Left ventricle myocardium superior (tissue), 1 donor: ENCODE data around the gene MLXIP. TPM values are rescaled to one million over a fixed set of nuclear protein-coding genes. Genes with fewer than 3 reads are reported as not detected.
"Not testable (repeated sequence)": the region's sequence is repeated elsewhere in the genome, so short reads cannot be mapped to it uniquely, and the experiment has no call there.

Experiments used
- ATAC-seq: fragments of 200-7000 bp; cut with Tn5 transposase; one replicate; pipeline ENCODE4 v1.9.1; 2020; ENCODE audit warnings: mild to moderate bottlenecking, moderate library complexity
- DNase-seq: peaks from one replicate; pipeline ENCODE4 v3.0.0-alpha.2; 2020
- intact Hi-C: fragments of 100-400 bp; cut with micrococcal nuclease; formaldehyde crosslinking; loops from one replicate; pipeline ENCODE4 v1.11.0; 2022
- total RNA-seq: library from RNA; stranded (reverse); fragmentation: NEBNext Ultra II Directional; extraction: Animal tissue kit (Norgen Biotek cat#: 25700); gene quantifications from one replicate; pipeline ENCODE4 v1.2.1, GENCODE V29; 2021
- donor health status: DM: no; HTN: yes; CAD: no; lungs with severe emphysema.

MLXIP gene
- total RNA-seq, 1 donor from 2014 or later, result 30.2 TPM

DNA sequence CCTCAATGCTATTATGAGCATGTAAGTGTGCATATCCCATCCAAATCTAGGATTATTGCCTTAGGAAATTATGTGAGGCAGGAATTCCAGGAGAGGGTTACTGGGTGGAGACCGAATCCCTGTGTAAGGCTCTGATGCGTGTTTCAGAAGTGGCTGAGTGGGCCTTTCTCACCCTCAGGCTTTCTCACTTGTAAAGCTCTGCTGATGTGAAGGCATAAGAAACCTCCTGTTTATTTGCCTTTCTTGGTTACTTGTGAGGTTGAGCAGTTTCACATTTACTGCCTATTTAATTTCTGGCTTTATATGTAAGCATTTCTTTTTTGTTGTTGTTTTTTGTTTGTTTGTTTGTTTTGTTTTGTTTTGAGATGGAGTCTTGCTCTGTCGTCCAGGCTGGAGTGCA lies 84.4 kb downstream of the MLXIP start:
- ATAC-seq, result no peak
- DNase-seq, result no peak
- intact Hi-C loops, result no loop called here

DNA sequence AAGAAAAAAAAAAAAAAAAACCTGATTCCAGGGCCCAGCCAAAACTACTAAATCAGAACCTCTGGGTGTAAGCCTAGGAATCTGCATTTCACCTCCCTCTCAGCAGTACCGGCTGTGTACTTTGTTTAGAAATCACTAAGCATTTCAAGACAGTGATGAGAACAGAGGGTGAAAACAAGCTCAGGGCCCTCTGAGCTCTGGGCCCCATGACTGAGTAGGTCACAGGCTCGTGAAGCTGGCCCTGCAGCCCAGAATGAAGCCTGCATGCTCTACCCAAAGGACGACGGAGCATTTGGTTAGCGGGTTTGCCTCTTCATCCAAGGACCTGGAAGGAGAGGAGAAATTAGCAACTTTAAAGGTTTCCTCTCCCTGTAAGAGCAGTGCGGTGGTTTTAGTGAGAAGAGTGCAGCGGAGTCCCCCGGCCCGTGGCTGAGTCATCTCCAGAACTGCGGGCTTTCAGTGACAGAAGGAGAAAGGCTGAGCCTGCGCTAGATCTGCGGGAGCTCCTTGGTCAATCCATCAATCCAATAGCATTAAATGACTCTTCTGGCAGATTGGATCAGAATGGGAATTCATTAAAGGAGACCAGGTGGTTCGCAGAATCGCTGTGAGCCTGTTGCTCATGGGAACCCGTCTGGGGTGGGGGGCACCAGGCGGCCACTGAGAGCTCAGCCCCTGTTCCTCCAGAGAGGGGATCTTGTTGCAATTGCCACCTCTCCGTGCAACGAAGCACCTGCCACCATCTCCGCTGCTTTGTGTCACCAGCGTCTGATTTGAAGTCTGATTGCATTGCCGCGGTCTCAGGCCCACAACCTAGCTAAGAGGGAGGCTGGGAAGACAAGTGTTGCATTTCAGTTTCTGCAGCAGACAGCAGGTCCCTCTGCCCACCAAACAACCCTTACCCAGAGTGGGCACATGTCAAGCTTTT lies 88.1 kb downstream of the MLXIP start:
- DNase-seq, result no peak
- intact Hi-C loops, result no loop called here
- ATAC-seq, result no peak

GRCh38 chr12:122167356-122167925 lies 88.9 kb downstream of the MLXIP start:
- no peak for ATAC-seq
- DNase-seq, result no peak

DNA sequence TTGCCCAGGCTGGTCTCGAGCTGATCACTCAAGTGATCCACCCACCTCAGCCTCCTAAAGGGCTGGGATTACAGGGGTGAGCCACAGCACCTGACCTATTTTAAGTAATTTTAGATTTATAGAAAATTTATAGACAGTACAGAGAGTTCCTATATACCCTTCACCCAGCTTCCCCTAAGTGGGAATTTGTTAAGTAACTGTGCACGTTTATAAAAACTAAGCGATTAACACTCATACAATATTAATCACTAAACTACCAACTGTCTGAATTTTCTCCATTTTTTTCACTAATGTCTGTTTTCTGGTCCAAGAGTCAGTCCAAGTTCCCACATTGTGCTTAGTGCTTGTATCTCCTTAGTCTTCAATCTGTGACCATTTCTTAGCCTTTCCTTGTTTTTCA lies 89.9 kb downstream of the MLXIP start:
- DNase-seq, result no peak
- intact Hi-C loops, result no loop called here
- ATAC-seq, result no peak

More at GRCh38 chr12:122167356-122167925, 88.9 kb downstream of the MLXIP start:
- intact Hi-C loops, result no loop called here

GRCh38 chr12:122171399-122171798 lies 92.8 kb downstream of the MLXIP start:
- ATAC-seq, result no peak

GRCh38 chr12:122172262-122172939 lies 93.8 kb downstream of the MLXIP start:
- ATAC-seq (no peak), DNase-seq (no peak)
- intact Hi-C loops, result no loop called here

More at GRCh38 chr12:122171399-122171798, 92.8 kb downstream of the MLXIP start:
- intact Hi-C loops, result no loop called here
- no peak for DNase-seq

DNA sequence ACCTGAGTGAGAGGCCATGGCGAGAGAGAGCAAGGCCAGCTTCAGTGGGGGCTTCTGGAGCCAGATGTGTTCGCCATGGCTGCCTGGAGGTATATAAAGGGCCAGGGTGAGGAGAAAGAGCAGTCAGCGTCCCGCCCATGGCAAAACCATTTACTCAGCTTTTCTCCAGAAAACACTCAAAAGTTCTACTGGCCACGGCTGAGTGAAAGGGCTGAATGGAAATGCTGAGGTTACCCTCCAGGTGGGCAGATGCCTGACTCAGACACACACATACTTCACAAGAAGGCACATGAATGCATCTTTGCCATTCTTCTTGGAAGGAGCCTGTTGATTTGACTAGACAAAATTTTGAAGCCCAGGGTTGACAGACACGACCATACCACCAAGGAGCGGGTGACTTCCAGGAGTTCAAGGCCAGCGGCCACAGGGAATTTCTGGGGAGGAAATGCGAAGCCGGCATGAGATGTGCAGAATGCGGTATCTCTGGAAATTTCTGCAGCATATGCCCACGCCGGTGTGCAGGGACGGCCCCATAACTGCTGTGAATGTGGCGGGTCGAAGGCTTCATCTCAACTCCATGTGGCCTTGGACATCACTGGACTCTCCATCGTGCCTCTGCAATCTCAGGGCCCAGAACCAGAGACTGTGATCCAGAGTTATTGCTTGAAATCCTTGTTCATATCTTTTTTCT lies 95.7 kb downstream of the MLXIP start, which contains the start of gene IL31:
TSS of gene IL31 (minus strand) at position 67 of the 691 bp plus-strand sequence. CDS start at position 18, 49 bp downstream.
- intact Hi-C loops, result no loop called here
- no peak for ATAC-seq
- no peak for DNase-seq

DNA sequence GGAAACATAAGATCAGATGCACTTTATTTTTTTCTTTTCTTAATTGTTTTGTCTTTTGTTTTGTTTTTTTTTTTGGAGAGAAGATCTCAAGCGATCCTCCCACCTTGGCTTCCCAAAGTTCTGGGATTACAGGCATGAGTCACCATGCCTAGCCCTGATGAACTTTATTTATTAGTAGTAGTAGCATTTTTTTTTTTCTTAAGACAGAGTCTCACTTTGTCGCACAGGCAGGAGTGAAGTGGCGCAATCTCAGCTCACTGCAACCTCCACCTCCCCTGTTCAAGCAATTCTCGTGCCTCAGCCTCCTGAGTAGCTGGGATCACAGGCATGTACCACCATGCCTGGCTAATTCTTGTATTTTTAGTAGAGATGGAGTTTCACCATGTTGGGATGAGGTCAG lies 97.9 kb downstream of the MLXIP start:
- intact Hi-C loops, ATAC-seq, DNase-seq: not testable (repeated sequence)

DNA sequence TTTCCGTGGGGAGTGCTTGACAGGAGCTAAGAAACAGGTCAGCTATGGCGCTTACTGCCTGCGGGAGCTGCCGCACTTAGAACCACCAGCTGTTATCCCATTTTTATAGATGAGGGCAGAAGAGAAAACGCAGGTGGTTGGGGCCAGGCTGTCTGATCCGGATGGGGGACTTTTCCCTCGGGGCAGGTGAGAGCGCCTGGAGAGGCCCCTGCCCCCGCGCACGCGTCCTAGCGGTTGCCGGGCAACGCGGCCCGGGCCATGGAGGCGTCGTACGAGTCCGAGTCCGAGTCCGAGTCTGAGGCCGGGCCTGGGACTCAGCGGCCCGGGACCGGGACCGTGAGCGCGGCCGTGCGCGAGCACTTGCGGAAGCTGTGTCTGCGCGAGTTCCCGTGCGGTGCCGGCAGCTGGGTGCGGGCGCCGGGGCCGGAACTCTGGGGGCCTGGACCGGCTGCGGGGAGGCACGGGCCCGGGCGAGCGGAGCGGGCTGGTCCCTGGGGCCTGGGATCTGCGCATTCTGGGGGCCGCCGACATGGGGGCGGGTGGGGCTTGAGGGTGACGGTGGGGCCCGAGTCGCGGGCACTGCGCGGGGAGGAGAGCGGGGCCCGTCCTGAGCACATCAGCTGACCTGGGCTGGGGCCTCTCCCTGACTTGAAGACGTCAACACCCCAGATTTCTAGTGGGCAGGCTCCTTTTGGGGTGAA lies 104.5 kb downstream of the MLXIP start, which contains the start of gene LRRC43:
TSS of gene LRRC43 (plus strand) at position 237 of the 701 bp plus-strand sequence. CDS start at position 259, 22 bp downstream.
- peak; percentile 63 for DNase-seq
- intact Hi-C loops, result no loop called here
- peak; percentile 83 for ATAC-seq

- ATAC-seq (peak; percentile 15), DNase-seq (no peak)
- intact Hi-C loops, result no loop called here
Observed at GRCh38 chr12:122183588-122183940, 105.0 kb downstream of the MLXIP start.

- ATAC-seq (no peak), DNase-seq (no peak)
- intact Hi-C loops, result no loop called here
Observed at GRCh38 chr12:122184517-122184916, 106.0 kb downstream of the MLXIP start.

- intact Hi-C loops, result no loop called here
- ATAC-seq (no peak), DNase-seq (no peak)
Observed at GRCh38 chr12:122185079-122185478, 106.5 kb downstream of the MLXIP start.

DNA sequence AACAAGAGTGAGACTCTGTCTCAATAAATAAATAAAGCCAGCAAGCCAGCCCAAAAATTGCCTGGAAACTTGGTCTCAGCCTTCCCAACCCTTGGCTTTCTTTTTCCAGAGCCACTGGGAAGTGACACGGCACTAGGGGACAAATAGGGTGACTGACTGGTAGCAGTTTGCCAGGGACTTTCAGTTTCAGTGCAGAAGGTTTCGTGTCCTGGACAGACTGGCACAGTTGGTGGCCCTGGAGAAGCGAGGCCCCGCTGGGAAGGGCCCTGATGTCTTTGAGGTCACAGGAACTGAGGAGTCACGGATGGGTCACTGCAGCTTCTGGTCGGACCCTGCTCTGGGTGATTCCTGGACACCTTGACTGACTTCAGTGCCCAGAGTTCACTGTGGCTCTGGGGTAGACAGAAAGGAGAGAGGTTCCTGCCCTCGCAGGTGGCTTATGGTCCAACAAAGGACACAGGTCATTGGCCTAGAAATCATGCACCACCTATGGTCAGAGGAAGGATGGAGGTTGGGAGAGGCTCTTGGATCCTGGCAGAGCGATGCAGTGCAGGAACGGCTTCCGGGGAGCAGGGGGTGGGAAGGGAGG lies 107.0 kb downstream of the MLXIP start:
- intact Hi-C loops, result no loop called here
- DNase-seq (no peak), ATAC-seq (no peak)

GRCh38 chr12:122187466-122187865 lies 108.9 kb downstream of the MLXIP start:
- no peak for ATAC-seq
- no peak for DNase-seq
- intact Hi-C loops, result no loop called here

DNA sequence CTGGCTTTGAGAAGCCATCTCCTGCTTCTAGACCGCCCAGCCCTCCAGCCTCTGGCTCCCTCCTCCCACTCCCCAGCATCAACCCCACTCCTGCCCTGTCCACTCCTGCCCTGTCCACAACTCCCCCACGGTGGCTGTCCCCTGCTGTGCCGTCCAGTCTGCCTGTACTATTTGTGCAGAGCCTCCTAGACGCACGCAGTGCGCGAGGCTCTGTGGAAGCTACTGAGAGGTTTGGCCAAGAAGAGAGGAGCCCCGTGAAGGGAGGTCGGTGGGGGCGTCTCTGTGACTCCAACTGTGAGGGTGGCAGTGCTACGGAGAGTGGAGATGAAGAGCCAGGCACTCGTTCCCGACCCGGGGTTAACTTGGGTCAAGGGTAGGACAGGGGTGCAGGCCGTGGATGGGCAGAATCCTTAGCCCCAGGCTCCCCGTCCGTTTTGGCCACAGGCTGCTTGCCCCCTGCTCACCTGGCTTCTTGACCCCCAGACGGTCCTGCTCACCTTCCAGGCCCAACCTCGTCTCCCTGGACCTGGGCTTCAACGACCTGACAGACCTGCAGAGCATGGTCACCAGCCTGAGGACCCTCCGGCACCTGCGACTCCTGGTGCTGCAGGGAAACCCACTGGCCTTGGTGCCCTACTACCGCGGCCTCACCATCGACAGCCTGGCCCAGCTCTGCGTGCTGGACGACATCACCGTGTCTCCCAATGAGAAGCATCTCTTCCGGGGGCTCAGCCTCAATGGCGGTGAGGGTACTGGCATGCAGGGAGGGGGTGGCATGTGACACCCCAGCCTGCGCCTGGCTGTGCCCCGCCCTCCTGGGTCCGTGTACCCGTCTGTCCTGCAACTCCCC lies 111.3 kb downstream of the MLXIP start:
- no peak for DNase-seq
- no peak for ATAC-seq
- intact Hi-C loops, result no loop called here

DNA sequence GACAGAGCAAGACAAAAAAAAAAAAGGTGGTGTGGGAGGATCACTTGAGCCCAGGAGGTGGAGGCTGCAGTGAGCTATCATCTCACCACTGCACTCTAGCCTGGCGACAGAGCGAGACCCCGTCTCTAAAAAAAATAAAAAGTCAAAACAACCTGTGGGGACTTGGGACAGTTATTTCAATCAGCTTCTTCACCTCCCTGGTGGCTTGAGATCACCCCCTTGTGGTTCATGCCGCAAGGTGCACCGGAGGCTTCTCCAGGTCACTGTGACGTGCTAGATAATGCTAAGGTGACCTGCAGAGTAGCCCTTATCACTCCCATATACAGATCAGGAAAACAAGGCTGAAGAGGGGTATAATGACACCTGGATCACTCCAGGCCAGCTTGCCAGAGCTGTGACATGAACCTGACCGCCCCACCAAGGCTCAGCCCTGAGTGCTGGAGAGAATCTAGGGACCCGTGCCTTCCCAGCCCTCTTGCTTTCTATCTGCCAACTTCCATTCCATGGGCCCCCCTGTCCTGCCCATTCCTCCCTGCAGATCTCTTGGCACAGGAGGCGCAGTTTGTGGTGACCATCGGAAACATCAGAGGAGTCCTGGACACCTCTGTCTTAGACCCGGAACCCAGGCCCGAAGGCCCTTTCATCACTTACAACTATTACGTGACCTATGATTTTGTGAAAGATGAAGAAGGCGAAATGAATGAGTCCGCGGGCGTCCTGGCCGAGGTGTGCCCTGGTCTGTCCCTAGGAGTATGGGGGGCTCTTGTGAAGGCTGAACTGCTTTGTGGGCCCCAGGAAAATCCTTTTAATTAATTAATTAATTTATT lies 112.5 kb downstream of the MLXIP start:
- ATAC-seq, result peak; percentile 84
- peak; percentile 64 for DNase-seq
- intact Hi-C loops, result no loop called here

DNA sequence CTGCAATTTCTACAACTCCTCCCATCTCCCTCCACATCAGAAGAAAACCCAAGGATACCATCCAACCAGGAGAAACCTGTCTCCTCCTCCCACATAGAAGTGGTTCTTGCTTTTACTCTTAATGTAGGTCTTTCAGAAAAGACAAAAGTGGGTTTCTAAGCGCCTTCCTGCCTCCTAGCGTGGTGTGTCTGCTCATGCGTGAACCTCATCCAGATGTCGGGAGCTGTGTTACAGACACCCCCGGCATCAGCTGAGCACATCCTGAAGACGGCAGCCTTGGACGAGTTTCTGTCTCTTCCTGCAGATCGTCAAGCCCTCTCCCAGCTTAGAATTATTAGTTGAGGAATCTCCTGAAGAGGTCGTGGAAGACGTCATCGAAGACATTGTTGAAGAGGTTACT lies 113.9 kb downstream of the MLXIP start:
- no peak for DNase-seq
- intact Hi-C loops, result no loop called here
- ATAC-seq, result no peak
